GM12878 (cell line): Measurements from ENCODE around the gene TNIP1. TPM values are rescaled to one million over a fixed set of nuclear protein-coding genes. Genes with fewer than 3 reads are reported as not detected.

Source experiments
- ATAC-seq: fragments of 200-7000 bp; cut with Tn5 transposase; 3 replicates; pipeline ENCODE4 v1.9.1; 2020; ENCODE audit warnings: mild to moderate bottlenecking, moderate library complexity
- BruUV-seq: library from RNA; stranded (reverse); fragments of 400-500 nt; replicated peaks from 2 replicates; lab custom pipeline; 2021; lab: Mats Ljungman, UMichigan
- CTCF ChIA-PET: fragments of 300-600 bp; sonication (Branson Sonifier 250); formaldehyde crosslinking; extraction: SDS; loops from one replicate; lab custom pipeline; 2021; ENCODE audit warnings: inconsistent platforms; lab: Yijun Ruan, JAX
- POLR2A ChIA-PET: fragments of 350-600 bp; formaldehyde crosslinking; extraction: SDS; loops from one replicate; lab custom pipeline; 2021; ENCODE audit warnings: inconsistent platforms; lab: Charles Lee
- RAD21 ChIA-PET: fragments of 300-600 bp; sonication (Branson Sonifier 250); formaldehyde crosslinking; loops from one replicate; lab custom pipeline; 2023; ENCODE audit warnings: antibody characterized with exemption; ENCODE audit not compliant: unreplicated experiment; lab: Charles Lee
- SMC1A ChIA-PET: fragments of 300-600 bp; sonication (Branson Sonifier 250); formaldehyde crosslinking; loops from one replicate; lab custom pipeline; 2023; ENCODE audit not compliant: unreplicated experiment, uncharacterized antibody; lab: Charles Lee
- DNase-seq: peaks from one replicate; pipeline ENCODE4 v3.0.0-alpha.2; 2011; ENCODE audit warnings: low read depth, low spot score
- FAIRE-seq: peaks from 3 replicates; lab custom pipeline; 2011; peaks lifted over from hg19 to GRCh38; lab: Jason Lieb, UNC
- H2AFZ ChIP-seq: 2 replicates; pipeline ENCODE4 v1.6.0; 2011; ENCODE audit warnings: low read depth, low read length, control low read depth; ENCODE audit not compliant: control insufficient read depth
- H3K27ac ChIP-seq: 2 replicates; pipeline ENCODE4 v1.5.1; 2011; ENCODE audit warnings: control low read depth; ENCODE audit not compliant: control insufficient read depth, insufficient read depth
- H3K27me3 ChIP-seq, 2 experiments: replicated peaks in 1 of 2; 2 replicates each; pipeline versions ENCODE4 v1.6.0 to v1.6.1; 2011; ENCODE audit warnings: low read length in 1 of 2; ENCODE audit not compliant: control insufficient read depth in 2 of 2, insufficient read depth in 2 of 2
- H3K36me3 ChIP-seq, 2 experiments: 2 replicates each; pipeline ENCODE4 v1.5.1; 2011; ENCODE audit warnings: low read length in 1 of 2; ENCODE audit not compliant: control insufficient read depth in 2 of 2, insufficient read depth in 2 of 2
- H3K4me1 ChIP-seq: 2 replicates; pipeline ENCODE4 v1.6.1; 2011; ENCODE audit warnings: mild to moderate bottlenecking, low read length, moderate library complexity, mixed read lengths; ENCODE audit not compliant: control insufficient read depth, insufficient read depth
- H3K4me2 ChIP-seq: 2 replicates; pipeline ENCODE4 v1.6.0; 2011; ENCODE audit warnings: control low read depth; ENCODE audit not compliant: control insufficient read depth, insufficient read depth
- H3K4me3 ChIP-seq: fragments of 200-600 bp; sonication (generic); 2 replicates; pipeline ENCODE4 v1.5.1; 2016
- H3K79me2 ChIP-seq: 2 replicates; pipeline ENCODE4 v1.6.0; 2011; ENCODE audit warnings: low read length; ENCODE audit not compliant: control insufficient read depth, insufficient read depth
- H3K9ac ChIP-seq: 2 replicates; pipeline ENCODE4 v1.8.0; 2011; ENCODE audit warnings: low read length, control low read depth, mixed read lengths; ENCODE audit not compliant: control insufficient read depth, insufficient read depth
- H3K9me3 ChIP-seq: replicated peaks from 3 replicates; pipeline ENCODE4 v1.5.1; 2011; ENCODE audit warnings: mild to moderate bottlenecking, low read length; ENCODE audit not compliant: control insufficient read depth, insufficient read depth
- H4K20me1 ChIP-seq: 2 replicates; pipeline ENCODE4 v1.6.0; 2011; ENCODE audit not compliant: control insufficient read depth, insufficient read depth
- POLR2AphosphoS5 ChIP-seq: IDR thresholded peaks from 2 replicates; pipeline ENCODE4 v1.6.1; 2011; ENCODE audit warnings: mild to moderate bottlenecking, low read length, inconsistent platforms
- WGBS: methylation state at CpG from one replicate; pipeline ENCODE4 v1.1.6; 2016; ENCODE audit warnings: low lambda C conversion rate; ENCODE audit not compliant: insufficient replicate concordance, insufficient coverage; ENCODE audit errors: missing lambda C conversion rate; 5-methylcytosine and 5-hydroxymethylcytosine counted together
- in situ Hi-C: fragments of 300-500 bp; cut with MboI; formaldehyde crosslinking; loops from 9 replicates; pipeline ENCODE4 v1.14.3; 2018; ENCODE audit warnings: mixed read lengths
- intact Hi-C: fragments of 100-400 bp; cut with micrococcal nuclease; formaldehyde crosslinking; loops from one replicate; pipeline ENCODE4 v1.14.2; 2022; ENCODE audit not compliant: unreplicated experiment
- polyA plus RNA-seq, 11 experiments: library from polyadenylated mRNA; depleted of rRNA in 4 of 11; unstranded in 6 of 11; stranded (reverse) in 5 of 11; fragments of >200 nt; fragmentation: Nextera tagmentation in 4 of 11; fragmentation: Illumina TruSeq in 1 of 11; extraction: Ambion mirVana in 4 of 11; extraction: Trizol in 1 of 11; gene quantifications; 1 replicate in 1 of 11; 2 replicates in 10 of 11; pipeline versions ENCODE4 v1.2.1 to v1.2.3, GENCODE V29; 2011 to 2016; ENCODE audit warnings: inconsistent platforms in 2 of 11, missing spikeins in 2 of 11, low read depth in 1 of 11
- total RNA-seq, 4 experiments: library from RNA; depleted of rRNA in 3 of 4; stranded (reverse); fragments of >200 nt in 3 of 4; fragmentation: Illumina TruSeq in 1 of 4; extraction: Trizol in 1 of 4; gene quantifications; 2 replicates each; pipeline versions ENCODE4 v1.2.1 to v1.2.3, GENCODE V29; 2013 to 2021
- TF ChIP-seq, protein P1 (sequence below): fragments of 450-650 bp; IDR thresholded peaks from 2 replicates; pipeline ENCODE4 v1.6.1; 2016; ENCODE audit warnings: mild to moderate bottlenecking
- TF ChIP-seq, protein P2 (sequence below): IDR thresholded peaks from 2 replicates; pipeline ENCODE4 v1.6.1; 2012; ENCODE audit warnings: low read depth, low read length, improper control_type of control experiment

Gene TNIP1
- total and polyA plus RNA-seq, 10 of the 15 experiments (the other 5 are each of a cell fraction or from before 2014, with no cell fraction given), result 4.4 to 279 (median 150) TPM

DNA sequence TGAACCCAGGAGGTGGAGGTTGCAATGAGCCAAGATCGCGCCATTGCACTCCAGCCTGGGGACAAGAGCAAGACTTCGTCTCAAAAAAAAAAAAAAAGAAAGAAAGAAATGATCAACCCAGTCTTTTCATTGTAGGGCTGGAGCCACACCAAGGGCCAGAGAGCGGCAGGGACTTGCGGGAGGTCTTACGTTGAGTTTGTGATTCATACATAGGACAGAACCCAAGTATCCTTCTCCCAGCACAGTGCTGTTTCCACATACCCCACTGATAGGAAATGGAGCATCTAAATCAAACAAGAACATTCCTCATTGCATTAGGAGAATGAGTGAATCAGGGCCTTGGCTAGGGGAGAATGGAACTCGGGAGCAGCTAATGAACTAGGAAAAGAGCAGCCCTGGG lies 3.5 kb upstream of the TNIP1 start:
- TF ChIP-seq, protein P1, sequence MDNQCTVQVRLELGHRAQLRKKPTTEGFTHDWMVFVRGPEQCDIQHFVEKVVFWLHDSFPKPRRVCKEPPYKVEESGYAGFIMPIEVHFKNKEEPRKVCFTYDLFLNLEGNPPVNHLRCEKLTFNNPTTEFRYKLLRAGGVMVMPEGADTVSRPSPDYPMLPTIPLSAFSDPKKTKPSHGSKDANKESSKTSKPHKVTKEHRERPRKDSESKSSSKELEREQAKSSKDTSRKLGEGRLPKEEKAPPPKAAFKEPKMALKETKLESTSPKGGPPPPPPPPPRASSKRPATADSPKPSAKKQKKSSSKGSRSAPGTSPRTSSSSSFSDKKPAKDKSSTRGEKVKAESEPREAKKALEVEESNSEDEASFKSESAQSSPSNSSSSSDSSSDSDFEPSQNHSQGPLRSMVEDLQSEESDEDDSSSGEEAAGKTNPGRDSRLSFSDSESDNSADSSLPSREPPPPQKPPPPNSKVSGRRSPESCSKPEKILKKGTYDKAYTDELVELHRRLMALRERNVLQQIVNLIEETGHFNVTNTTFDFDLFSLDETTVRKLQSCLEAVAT, result 0 out of 2 replicates have a peak, but pooled peaks have one; percentile 13
- TF ChIP-seq POLR2AphosphoS5, result peak; percentile 18; the same call in 1 of the 2 replicates
- TF ChIP-seq, protein P2, sequence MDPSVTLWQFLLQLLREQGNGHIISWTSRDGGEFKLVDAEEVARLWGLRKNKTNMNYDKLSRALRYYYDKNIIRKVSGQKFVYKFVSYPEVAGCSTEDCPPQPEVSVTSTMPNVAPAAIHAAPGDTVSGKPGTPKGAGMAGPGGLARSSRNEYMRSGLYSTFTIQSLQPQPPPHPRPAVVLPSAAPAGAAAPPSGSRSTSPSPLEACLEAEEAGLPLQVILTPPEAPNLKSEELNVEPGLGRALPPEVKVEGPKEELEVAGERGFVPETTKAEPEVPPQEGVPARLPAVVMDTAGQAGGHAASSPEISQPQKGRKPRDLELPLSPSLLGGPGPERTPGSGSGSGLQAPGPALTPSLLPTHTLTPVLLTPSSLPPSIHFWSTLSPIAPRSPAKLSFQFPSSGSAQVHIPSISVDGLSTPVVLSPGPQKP, result no peak
- SMC1A ChIA-PET, result interaction anchor here (0.6 to 7.7 kb wide), 16 partner anchors 9 to 1465 kb away, joined by 3 to 125 read pairs (median 6); no protein-coding TSS in a partner anchor
- no peak for FAIRE-seq
- in situ Hi-C loops (no loop called here), intact Hi-C loops (loop anchor here (5.0 kb wide), 1 partner anchor 128 kb away; no protein-coding TSS in a partner anchor)
- peak overlapping the region; percentile 88 for H3K27ac ChIP-seq
- DNase-seq, result no peak
- peaks cover 77% of the 10 kb centered on the region for H3K79me2 ChIP-seq
- peaks cover 29% of the 10 kb centered on the region for H3K4me1 ChIP-seq
- peak overlapping the region; percentile 89 for H3K4me3 ChIP-seq
- POLR2A ChIA-PET, result interaction anchor here (0.6 to 14.3 kb wide), 15 partner anchors 12 to 674 kb away, joined by 3 to 222 read pairs (median 5); partner anchors contain the start of genes CCDC69 and GM2A
- peak overlapping the region; percentile 99 for H3K4me2 ChIP-seq
- RAD21 ChIA-PET, result interaction anchor here (1.1 to 8.5 kb wide), 10 partner anchors 9 to 129 kb away, joined by 3 to 94 read pairs (median 14); no protein-coding TSS in a partner anchor
- H3K9ac ChIP-seq, result peak overlapping the region; percentile 80
- H4K20me1 ChIP-seq, result no peaks in the 10 kb centered on the region
- H3K27me3 ChIP-seq, result no peaks in the 10 kb centered on the region
- CTCF ChIA-PET, result interaction anchor here (1.0 to 8.0 kb wide), 9 partner anchors 9 to 66 kb away, joined by 3 to 90 read pairs (median 8); no protein-coding TSS in a partner anchor
- no peak for ATAC-seq
- H2AFZ ChIP-seq, result no peak overlapping the region
- H3K9me3 ChIP-seq, result no peaks in the 10 kb centered on the region
- WGBS, result 92% methylated on average over 6 of the region's 7 CpGs
- no TSS peak for BruUV-seq
- peaks cover 0 to 4% of the 10 kb centered on the region in 2 experiments; a peak in 1 of 4 replicates for H3K36me3 ChIP-seq
